DMS79 treated with DMSO at 0.1 percent for 48 hours (cell line): ENCODE results near the gene CDNF.

Experiments
- DNase-seq: peaks from one replicate; lab custom pipeline; 2025; lab: John Stamatoyannopoulos, UW

CDNF gene

DNA sequence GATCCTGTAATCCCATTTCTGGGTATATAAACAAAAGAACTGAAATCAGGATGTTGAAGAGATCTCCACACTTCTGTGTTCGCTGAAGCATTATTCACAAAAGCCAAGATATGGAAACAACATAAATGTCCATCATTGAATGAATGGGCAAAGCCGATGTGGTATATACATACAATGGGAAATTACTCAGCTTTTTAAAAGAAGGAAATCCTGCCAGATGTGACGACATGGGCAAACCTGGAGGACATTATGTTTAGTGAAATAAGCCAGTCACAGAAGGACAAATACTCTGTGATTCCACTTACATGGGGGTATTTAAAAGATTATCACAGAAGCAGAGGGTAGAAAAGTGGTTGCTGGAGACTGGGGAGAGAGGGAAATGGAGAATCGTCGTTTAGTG, 39.2 kb downstream of the CDNF start:
- DNase-seq, result no peak

DNA sequence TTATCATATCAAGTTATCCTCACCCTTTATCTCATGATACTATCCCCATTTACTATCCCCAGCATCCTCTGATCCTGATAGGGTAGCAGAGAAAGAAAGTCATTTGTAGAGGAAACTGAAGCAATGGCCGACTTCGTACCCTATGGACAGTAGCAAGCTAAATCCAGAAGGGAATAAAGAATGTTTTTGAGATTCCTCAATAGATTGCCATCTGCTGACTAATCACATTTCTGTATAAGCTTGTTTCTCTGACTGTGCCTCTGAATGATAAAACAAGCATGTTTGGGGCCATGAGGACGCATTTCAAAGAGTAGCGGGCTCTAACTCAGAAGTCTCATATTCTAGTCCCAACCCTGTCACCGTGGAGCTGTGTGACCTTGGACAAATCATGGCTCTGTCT, 49.9 kb downstream of the CDNF start:
- no peak for DNase-seq

GRCh38 chr10:14784459-14785055, 53.3 kb downstream of the CDNF start:
- no peak for DNase-seq

DNA sequence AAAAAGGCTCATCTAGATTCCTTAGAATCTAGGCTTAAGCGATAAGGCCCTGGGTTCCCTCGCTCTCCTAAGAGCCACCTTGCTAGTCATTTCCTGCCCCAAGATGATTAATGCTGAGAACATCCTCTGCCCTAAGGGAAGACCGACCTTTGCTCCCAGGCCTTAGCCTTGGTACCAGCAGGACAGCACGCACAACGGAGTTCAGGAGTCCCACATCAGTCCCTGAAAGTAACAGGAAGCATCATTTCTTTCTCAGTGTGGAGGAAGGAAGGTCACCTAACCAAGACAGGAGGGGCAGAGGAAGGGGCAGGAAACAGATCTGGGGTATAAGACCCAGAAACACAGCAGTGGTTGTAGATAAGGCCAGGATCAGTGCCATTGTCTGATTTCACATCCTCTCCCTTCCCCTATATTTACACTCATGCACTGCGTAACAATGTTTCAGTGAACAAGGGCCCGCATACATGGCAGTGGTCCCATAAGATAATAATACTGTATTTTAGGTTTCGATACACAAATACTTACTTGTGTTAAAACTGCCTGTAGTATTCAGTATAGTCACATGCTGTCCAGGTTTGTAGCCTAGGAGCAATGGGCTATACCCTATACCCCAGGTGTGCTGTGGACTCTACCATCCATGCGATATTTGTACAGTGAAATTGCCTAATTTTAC, 55.0 kb downstream of the CDNF start:
- no peak for DNase-seq

GRCh38 chr10:14781763-14782162, 56.1 kb downstream of the CDNF start:
- DNase-seq, result no peak

DNA sequence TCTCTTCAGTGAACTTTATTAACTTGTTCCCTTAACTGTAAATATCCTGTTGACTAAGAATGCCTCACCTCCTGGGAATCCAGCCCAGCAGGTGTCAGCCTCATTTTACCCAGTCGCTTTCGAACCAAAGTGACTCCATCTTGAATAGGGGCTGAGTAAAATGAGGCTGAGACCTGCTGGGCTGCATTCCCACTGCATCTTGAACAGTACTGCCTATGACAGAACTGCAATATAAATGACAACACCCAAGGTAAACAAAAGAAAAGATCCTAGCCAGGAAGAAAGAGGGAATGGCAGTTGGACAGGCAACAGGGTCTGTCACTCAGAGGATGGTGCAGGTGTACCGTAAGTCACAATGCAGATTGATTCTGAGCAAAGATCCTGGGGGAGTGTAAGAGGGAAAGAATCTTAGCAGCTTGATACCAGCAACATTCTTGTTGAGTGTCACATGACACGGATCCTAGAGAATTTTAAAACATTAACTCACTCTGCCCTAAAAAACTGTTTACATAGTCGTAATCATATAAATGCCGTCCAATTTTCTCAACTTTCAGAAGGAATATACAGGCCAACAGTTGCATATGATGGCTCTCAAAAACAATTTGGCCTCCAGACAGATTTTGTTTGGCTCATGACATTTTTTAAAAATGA, 58.7 kb downstream of the CDNF start:
- no peak for DNase-seq

DNA sequence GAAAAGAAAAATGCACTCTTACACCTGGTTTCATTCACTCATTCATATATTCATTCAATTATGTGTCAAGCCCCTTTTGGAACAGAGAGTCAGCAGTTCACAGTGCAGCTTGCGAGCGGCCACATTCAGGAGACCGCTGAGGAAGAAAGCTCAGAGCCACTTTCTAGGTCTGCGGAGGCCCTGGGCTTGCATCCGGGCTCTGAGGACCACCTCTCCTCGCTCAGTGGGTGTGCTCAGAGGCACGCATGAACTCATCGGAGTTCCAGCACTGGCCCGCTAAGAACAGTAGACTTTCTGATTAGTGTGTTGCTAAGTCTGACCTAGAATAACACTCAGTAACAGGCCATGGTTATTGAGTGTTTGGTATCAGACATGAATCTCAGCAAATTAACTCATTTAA, 61.3 kb downstream of the CDNF start:
- no peak for DNase-seq

DNA sequence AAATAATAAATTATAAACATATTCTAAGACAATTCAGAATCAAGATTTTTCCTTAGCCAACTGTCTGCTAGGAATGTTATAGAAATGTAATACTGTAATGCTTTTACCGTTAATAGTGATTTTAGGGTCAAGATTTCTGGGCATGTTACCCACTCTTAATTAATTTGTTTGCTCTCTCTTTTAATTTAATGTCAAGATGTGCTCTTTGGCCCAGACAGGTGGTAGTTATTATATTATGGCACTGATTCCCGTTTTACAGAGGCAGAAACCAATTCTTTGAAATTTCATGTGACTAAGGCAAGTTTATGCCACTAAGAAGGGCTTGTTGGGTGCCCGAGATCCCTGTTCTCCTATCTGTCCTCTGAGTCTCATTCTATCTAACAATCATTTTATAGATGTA, 62.2 kb downstream of the CDNF start:
- no peak for DNase-seq

DNA sequence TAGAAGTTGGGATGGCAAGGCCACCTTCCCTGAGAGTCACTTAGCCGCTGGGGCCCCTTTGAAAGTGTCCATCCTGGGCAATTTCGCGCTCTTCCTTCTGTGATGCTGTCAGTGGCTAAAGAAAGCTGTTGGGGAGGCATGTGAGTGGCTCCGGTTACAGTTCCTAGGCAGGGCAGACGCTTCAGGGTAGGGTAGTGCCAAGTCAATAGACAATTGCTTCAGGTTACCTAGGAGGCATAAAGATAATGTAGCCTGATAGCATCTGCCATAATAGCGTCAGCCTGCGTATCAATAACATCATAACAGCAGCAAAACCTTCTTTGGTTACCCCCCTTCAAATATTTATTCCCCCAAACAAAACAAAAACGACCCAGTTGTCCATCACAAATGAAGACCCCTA, 63.0 kb downstream of the CDNF start, which contains the start of gene FAM107B:
TSS of gene FAM107B (minus strand) at position 101 of the 400 bp plus-strand sequence. CDS start 234 bp downstream, outside the sequence.
- no peak for DNase-seq

DNA sequence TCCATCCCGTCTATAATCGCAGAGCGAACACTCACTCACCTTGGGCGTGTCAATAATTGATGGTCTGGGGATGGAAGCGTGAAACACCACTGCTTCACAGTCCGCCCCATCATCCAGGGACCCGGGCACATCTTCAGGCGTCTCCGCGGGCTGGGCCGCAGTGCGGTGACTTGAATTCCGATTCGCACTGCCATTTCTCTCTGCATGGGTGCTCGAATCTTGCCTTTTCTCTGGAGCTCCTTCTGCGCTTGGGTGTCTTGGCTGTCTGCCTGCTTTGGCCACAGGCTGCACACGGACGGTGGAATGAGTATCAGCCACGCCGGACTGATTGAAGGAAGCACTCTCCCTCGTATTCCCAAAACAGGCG, 63.6 kb downstream of the CDNF start:
- no peak for DNase-seq

DNA sequence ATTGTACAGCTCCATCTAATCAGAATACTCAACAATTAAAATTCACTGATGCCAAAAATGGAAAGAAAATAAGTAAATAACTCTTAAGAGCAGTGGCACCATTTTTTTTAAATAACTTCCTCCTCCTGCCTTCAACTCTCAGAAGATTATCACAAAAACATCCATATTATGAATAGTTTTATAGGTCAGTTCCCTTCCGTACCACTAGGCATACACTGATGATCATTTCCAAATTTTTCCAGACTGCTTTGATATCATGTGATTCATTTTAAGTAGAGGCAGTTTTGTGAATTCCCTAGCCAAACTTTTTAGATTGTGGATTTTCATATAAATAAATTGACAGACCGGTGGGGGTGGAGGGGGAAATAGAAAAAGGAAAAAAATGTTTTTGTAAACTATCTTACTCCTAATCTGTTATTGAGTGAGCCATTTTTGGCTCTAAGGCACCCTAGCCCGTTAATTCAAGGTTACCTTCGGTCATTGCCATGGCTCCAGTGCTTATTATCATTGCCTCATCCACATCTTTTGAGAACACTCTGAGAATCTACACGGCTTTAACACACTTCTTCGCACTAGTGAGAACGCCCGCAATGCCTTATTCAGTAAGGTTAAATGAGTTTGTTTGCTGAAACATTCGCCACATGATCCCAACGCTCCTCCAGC, 64.2 kb downstream of the CDNF start:
- DNase-seq, result no peak

DNA sequence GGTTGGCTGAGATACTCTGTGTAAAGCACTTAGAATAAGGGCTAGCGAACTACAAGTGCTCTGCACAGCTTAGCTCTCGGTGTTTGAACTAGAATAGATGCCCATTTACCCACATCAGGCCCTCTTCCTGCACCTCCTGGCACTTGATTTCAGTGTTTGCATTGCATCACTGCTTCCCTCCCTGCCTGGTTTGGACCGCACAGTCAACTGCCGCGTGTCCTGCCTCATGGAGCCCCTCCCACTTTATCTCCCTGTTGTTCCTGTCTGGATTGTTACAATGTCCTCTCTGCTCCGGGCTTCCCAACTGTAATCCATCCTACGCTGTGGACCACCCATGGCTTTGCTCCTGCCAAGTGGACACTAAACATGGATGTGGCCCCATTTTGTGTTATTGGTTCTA, 65.4 kb downstream of the CDNF start:
- DNase-seq, result no peak

GRCh38 chr10:14770927-14771326, 66.9 kb downstream of the CDNF start:
- DNase-seq, result no peak
